IPS-15b (cell line): ENCODE measurements around the gene KRT20.
"Not testable (repeated sequence)": the region's sequence is repeated elsewhere in the genome, so short reads cannot be mapped to it uniquely, and the experiment has no call there.

Experiments
- H3K27me3 ChIP-seq: one replicate; pipeline ENCODE4 v1.6.1; 2013; ENCODE audit warnings: low read length; ENCODE audit not compliant: control insufficient read depth, insufficient read depth
- H3K36me3 ChIP-seq: one replicate; pipeline ENCODE4 v1.6.1; 2013; ENCODE audit warnings: low read length; ENCODE audit not compliant: control insufficient read depth, insufficient read depth
- H3K4me1 ChIP-seq: one replicate; pipeline ENCODE4 v1.6.1; 2013; ENCODE audit warnings: mild to moderate bottlenecking, low read length; ENCODE audit not compliant: control insufficient read depth, insufficient read depth
- H3K4me3 ChIP-seq: one replicate; pipeline ENCODE4 v1.5.1; 2013; ENCODE audit warnings: low read depth, low read length
- H3K9ac ChIP-seq: one replicate; pipeline ENCODE4 v1.6.1; 2013; ENCODE audit warnings: low read depth, mild to moderate bottlenecking, low read length
- H3K9me3 ChIP-seq: one replicate; pipeline ENCODE4 v1.6.1; 2013; ENCODE audit warnings: mild to moderate bottlenecking, low read length; ENCODE audit not compliant: control insufficient read depth, insufficient read depth

The KRT20 gene

GRCh38 chr17:40884708-40885512 lies at the start of gene KRT20:
KRT20 (minus strand) TSS chr17:40885242; CDS start chr17:40885185, 57 bp downstream.
- H3K9me3 ChIP-seq: no peaks in the 10 kb centered on the region
- no peaks in the 10 kb centered on the region for H3K36me3 ChIP-seq
- no peaks in the 10 kb centered on the region for H3K27me3 ChIP-seq
- no peak within 1 kb of the TSS for H3K4me3 ChIP-seq
- no peak within 1 kb of the TSS for H3K9ac ChIP-seq
- no peaks in the 10 kb centered on the region for H3K4me1 ChIP-seq

- H3K4me1 ChIP-seq: peaks cover 7% of the 10 kb centered on the region
- H3K9me3 ChIP-seq: no peaks in the 10 kb centered on the region
- H3K9ac ChIP-seq: no peak overlapping the region
- H3K4me3 ChIP-seq: no peak overlapping the region
- H3K36me3 ChIP-seq: no peaks in the 10 kb centered on the region
- H3K27me3 ChIP-seq: no peaks in the 10 kb centered on the region
Measured at GRCh38 chr17:40932608-40933007, 47.6 kb upstream of the KRT20 start.

GRCh38 chr17:40931311-40931710 lies 46.3 kb upstream of the KRT20 start:
- H3K4me1 ChIP-seq: no peaks in the 10 kb centered on the region
- no peak overlapping the region for H3K4me3 ChIP-seq
- H3K9me3 ChIP-seq: no peaks in the 10 kb centered on the region
- H3K9ac ChIP-seq: no peak overlapping the region
- no peaks in the 10 kb centered on the region for H3K27me3 ChIP-seq
- H3K36me3 ChIP-seq: no peaks in the 10 kb centered on the region

GRCh38 chr17:40926341-40926740 lies 41.3 kb upstream of the KRT20 start:
- Histone ChIP-seq H3K36me3 (no peaks in the 10 kb centered on the region), H3K9me3 (no peaks in the 10 kb centered on the region), H3K9ac (no peak overlapping the region), H3K4me1 (no peaks in the 10 kb centered on the region), H3K27me3 (no peaks in the 10 kb centered on the region), H3K4me3 (no peak overlapping the region)

GRCh38 chr17:40922239-40922638 lies 37.2 kb upstream of the KRT20 start:
- Histone ChIP-seq H3K27me3 (no peaks in the 10 kb centered on the region), H3K9ac (no peak overlapping the region), H3K9me3 (no peaks in the 10 kb centered on the region), H3K4me3 (no peak overlapping the region), H3K36me3 (no peaks in the 10 kb centered on the region), H3K4me1 (no peaks in the 10 kb centered on the region)

GRCh38 chr17:40921026-40921425 lies 36.0 kb upstream of the KRT20 start:
- H3K4me1 ChIP-seq: no peaks in the 10 kb centered on the region
- no peak overlapping the region for H3K9ac ChIP-seq
- H3K9me3 ChIP-seq: no peaks in the 10 kb centered on the region
- H3K27me3 ChIP-seq: no peaks in the 10 kb centered on the region
- H3K36me3 ChIP-seq: no peaks in the 10 kb centered on the region
- H3K4me3 ChIP-seq: no peak overlapping the region

GRCh38 chr17:40917116-40917515 lies 32.1 kb upstream of the KRT20 start:
- not testable (repeated sequence) for H3K4me1 ChIP-seq, H3K9me3 ChIP-seq, H3K36me3 ChIP-seq

GRCh38 chr17:40916366-40916765 lies 31.3 kb upstream of the KRT20 start:
- H3K36me3 ChIP-seq: no peaks in the 10 kb centered on the region
- H3K9ac ChIP-seq: no peak overlapping the region
- H3K4me1 ChIP-seq: no peaks in the 10 kb centered on the region

More at GRCh38 chr17:40917116-40917515, 32.1 kb upstream of the KRT20 start:
- not testable (repeated sequence) for H3K27me3 ChIP-seq, H3K9ac ChIP-seq, H3K4me3 ChIP-seq

GRCh38 chr17:40915721-40916256 lies 30.7 kb upstream of the KRT20 start:
- no peaks in the 10 kb centered on the region for H3K9me3 ChIP-seq
- H3K9ac ChIP-seq: no peak overlapping the region
- no peaks in the 10 kb centered on the region for H3K27me3 ChIP-seq
- H3K4me3 ChIP-seq: no peak overlapping the region
- H3K4me1 ChIP-seq: no peaks in the 10 kb centered on the region
- no peaks in the 10 kb centered on the region for H3K36me3 ChIP-seq

More at GRCh38 chr17:40916366-40916765, 31.3 kb upstream of the KRT20 start:
- Histone ChIP-seq H3K4me3 (no peak overlapping the region), H3K9me3 (no peaks in the 10 kb centered on the region), H3K27me3 (no peaks in the 10 kb centered on the region)

- Histone ChIP-seq H3K9me3 (no peaks in the 10 kb centered on the region), H3K9ac (no peak overlapping the region), H3K4me1 (no peaks in the 10 kb centered on the region)
Measured at GRCh38 chr17:40915199-40915661, 30.2 kb upstream of the KRT20 start.

GRCh38 chr17:40914075-40914855 lies 29.2 kb upstream of the KRT20 start:
- Histone ChIP-seq H3K4me1 (no peaks in the 10 kb centered on the region), H3K9me3 (no peaks in the 10 kb centered on the region), H3K4me3 (no peak overlapping the region), H3K27me3 (no peaks in the 10 kb centered on the region), H3K36me3 (no peaks in the 10 kb centered on the region), H3K9ac (no peak overlapping the region)

More at GRCh38 chr17:40915199-40915661, 30.2 kb upstream of the KRT20 start:
- H3K4me3 ChIP-seq: no peak overlapping the region
- H3K36me3 ChIP-seq: no peaks in the 10 kb centered on the region
- no peaks in the 10 kb centered on the region for H3K27me3 ChIP-seq
